Right forelimb (tissue), 1 donor: ENCODE results near the gene RDH14.

Experiments used
- DNase-seq: peaks from one replicate; pipeline ENCODE4 v3.0.0-alpha.2; 2018

RDH14 gene

GRCh38 chr2:18560031-18560796 is at the start of gene RDH14:
TSS of gene RDH14 (minus strand) at chr2:18560653. CDS start at chr2:18560572, 81 bp downstream.
- peak; percentile 96 for DNase-seq

GRCh38 chr2:18610090-18610489 is 49.6 kb upstream of the RDH14 start:
- no peak for DNase-seq

- no peak for DNase-seq
These were observed 44.7 kb upstream of the RDH14 start for GRCh38 chr2:18605115-18605514.

GRCh38 chr2:18604531-18604885 is 44.1 kb upstream of the RDH14 start:
- no peak for DNase-seq

- no peak for DNase-seq
These were observed 43.5 kb upstream of the RDH14 start for GRCh38 chr2:18603854-18604530.

- DNase-seq: no peak
These were observed 41.8 kb upstream of the RDH14 start for GRCh38 chr2:18602298-18602697.

- no peak for DNase-seq
These were observed 39.8 kb upstream of the RDH14 start for GRCh38 chr2:18600255-18600613.

DNA sequence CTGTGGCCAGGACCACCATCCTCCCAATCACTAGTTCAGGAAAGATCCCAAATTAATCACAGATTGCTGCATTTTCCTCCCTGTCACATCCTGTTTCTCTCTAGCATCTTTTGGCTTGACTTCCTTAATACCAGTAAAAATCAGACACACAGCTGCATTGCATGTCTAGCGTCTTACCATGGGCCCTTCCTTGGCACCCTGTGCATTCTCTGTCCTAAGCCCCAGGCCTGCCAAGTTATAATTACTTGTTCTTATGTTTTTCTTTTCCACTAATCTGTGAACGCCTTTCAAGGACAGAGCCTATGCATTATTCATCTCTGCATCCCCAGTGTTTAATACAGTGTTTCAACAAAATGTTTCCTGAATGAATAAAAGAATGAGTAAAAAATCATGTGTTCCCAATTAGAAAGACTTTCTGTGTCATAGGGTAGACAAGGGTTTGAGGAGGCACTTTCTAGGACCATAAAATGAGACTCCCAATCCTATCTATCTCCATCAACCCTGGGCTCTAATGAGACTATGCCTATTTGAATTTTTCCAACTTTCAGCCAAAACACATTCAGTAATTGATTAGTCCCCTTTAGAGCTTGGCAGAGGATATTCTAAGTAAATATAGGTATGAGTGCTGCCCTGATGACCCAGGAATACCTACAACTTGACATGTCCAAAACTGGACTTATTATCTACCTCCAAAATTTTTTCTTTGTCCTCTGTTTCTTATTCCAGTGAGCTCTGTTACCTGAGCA is 39.2 kb upstream of the RDH14 start:
- DNase-seq: no peak

DNA sequence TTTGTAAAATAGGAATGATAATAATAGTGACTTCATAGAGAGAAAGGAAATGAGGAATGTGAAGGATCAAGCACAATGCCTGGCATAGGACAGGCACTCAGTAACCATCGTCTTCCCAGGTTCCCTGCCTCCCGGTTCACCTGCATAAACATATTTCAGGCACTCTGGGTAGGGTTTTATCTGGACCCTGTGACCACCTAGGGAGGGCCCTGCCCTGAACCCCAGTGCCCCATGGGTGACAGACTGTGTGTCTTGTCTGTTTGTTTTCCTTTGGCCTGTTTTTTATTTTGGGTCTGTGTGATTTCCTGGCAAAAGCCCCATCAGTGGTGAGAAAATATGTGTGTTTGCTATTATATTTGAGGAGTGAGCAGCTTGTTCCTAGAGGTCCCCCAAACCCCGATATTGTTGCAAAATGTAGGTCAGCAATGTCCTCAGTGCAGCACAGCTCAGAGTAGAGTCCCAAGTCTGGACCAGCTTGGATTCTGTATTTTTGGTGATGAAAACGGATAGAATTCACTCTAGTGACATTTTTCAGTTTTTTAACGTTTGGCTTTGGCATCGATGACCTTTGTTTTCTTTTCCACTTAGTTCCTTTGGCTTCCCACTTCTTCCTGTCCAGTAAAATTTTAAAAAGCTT is 38.5 kb upstream of the RDH14 start:
- DNase-seq: no peak

DNA sequence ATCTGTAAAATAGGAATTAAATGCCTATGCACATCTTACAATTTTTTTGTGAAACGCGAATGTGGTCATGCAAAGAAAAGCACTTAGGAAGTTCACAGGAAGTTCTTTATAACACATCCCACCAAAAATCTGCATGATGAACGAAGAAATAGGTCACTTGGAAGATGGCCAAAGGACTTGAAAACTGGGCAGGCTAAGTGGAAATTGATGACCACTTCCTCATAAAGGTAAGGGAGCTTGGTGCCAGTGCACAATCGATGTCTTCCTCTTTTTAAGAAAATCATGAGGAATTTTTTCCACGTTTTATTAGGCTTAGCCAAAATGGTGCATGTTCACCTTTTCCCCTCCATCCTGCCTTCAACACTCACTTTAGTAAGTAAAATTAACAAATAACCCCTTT is 37.2 kb upstream of the RDH14 start:
- DNase-seq: no peak

DNA sequence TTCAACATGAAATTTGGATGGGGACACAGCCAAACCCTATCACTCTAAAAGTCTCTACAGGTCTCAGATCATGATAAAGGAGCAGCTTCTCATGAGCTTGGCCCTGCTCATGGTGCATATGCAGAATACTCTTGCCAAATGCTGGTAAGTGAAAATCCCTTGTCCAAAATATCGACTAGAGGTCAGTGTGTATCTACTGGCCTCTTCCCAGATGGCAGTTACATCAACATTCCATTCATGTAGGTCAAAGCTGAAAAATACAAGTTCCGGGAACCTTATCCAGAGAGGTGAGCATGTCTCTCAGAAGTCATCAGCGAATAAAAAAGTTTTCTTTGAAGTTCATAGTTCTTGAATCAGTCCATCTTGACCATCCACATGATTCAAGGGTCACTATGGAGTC is 36.5 kb upstream of the RDH14 start:
- DNase-seq: no peak

- DNase-seq: no peak
These were observed 33.0 kb upstream of the RDH14 start for GRCh38 chr2:18593496-18593895.

DNA sequence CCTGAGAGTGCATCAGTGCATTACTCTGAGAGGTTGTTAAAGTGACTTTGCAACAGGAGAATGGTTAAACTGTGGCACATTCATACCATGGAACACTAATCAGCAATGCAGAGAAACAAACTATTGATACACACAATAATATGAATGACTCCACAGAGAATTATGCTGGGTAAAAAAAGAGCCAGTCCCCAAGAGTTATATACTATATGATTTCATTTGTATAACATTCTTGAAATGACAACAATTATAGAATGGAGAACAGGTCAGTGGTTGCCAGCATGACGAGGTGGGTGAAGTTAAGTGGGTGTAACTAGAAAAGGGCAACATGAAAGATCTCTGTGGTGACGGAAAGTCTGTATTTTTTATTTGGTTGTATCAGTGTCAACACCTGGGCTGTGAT is 31.9 kb upstream of the RDH14 start:
- DNase-seq: no peak

DNA sequence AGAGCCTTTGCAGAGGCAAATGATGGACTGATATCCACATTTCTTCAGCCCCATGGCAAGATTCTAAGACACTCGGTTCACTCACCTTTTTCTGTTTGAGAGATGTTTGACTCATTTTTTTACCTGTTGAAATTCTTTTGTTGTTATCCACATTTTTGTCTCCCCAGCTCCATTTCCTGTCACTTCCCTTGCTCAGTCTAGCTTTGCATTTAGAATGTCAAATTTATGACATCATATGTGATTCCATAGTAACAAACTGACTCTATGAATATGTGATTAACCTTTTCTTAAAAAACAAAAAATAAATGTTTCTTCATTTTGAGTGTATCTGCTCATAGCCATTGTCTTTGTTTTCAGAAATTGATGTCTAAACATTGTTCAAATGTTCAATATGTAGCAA is 28.9 kb upstream of the RDH14 start, which contains the start of gene NT5C1B:
Gene NT5C1B, minus strand, starts transcription at position 216 of the 400 bp plus-strand sequence. Its CDS starts 101 bp downstream, at position 115.
- no peak for DNase-seq

GRCh38 chr2:18588802-18589201 is 28.3 kb upstream of the RDH14 start:
- no peak for DNase-seq

- no peak for DNase-seq
These were observed 27.6 kb upstream of the RDH14 start for GRCh38 chr2:18588049-18588448.

DNA sequence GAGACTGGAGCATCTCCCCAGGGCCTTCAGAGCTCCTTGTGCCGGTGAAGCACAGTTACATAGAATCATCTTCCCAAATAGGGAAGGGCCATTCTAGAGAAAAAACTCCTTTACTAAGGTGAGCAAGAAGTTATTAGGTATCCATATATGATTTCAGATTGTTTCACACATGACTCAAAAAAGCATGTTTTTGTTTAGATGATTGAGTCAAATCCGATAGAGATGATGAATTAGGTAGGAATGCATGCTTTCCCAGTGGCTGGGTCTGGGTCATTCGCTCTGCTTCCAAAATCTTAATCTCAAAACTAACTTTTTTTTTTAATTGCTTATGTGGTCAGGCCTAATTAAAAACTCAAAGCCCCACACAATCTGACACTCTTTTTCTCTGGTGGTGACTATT is 25.1 kb upstream of the RDH14 start:
- DNase-seq: no peak

DNA sequence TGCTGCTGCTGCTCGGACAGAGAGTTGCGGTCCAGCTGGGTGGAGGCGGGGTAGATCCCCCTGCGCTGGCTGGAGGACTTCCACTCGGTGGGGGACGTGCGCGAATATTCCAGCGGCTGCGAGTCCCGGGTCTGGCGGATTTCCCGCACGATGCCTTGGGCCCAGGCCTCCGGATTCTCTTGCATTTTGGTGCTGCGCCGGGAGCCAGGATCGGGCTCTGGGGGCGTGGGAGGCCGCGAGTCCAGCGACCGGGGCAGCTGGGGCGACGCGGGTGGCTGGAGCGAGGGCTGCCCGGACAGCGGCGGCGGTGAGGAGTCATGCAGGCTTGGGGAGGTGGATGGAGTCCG is 24.1 kb upstream of the RDH14 start:
- DNase-seq: no peak

DNA sequence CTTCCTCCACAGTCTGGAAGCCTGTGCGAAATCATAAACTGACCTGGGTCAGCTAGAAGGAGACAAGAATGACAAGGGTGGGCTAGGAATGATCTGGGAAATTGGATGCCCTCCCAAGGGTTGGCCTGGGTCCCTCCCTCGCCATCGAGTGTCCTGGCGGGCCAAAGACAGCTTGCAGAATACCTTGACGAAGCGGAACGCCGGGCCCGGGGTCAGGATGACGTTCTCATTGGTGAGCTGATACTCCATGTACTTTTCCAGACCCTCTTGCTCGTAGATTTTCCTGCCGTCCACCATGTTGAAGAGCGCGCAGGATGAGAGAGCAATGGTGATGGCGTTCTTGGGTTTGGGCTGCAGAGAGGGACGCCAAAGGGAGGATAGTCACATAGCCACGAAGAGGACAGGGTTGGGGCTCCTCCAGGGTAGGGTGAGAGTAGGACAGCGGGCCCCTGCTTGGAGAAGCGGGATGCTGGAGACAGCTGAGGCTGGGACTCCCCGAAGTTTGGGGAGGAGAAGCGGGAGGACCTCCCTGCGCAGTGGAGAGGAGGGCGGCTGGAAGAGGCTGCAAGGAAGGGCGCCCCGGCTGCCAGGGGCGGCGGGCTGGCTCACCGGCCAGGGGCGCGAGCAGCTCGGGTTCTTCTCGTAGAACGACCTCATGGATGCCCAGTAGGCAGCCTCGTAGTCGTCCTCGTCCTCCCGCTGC is 23.6 kb upstream of the RDH14 start:
- DNase-seq: no peak

GRCh38 chr2:18580606-18581005 is 20.2 kb upstream of the RDH14 start:
- DNase-seq: no peak

DNA sequence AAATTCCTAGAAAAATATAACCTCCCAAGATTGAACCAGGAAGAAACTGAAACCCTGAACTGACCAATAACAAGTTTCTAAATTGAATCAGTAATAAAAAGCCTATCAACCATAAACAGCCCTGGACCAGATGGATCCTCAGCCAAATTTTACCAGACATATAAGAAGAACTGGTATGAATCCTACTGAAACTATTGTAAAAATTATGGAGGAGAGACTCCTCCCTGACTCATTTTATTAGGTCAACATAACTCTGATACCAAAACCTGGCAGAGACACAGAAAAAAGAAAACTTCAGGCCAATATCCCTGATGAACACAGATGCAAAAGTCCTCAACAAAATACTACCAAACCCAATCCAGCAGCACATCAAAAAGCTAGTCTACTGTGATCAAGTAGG is 17.6 kb upstream of the RDH14 start:
- DNase-seq: no peak

DNA sequence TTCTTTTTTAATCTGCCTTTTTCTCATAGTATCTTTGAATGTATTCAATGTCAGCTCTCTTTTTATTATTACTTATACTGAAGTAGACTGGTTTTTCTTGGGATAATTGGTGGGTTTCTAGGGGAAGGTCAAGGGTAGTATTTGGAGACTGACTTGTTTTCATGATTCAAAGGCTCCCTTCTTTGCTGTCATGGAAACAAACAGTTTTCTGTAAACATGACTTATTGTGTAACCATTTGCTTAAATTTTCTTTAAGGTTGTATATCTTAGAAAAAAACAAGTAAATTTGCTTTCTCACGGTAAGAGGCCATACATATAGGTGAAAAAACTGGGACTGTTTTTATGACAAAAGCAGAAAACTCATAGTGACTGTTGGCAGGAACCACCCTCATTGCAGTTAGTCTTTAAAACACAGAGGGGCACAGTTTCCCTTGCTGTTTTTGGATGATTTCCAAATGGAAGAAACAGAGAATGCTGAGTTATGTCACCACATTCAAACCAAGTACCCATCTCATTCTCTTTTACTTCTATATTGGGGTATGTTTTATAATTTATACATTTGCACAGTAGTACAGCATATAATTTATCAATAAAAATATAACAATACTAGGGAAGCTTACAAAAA is 5.8 kb upstream of the RDH14 start:
- DNase-seq: no peak

DNA sequence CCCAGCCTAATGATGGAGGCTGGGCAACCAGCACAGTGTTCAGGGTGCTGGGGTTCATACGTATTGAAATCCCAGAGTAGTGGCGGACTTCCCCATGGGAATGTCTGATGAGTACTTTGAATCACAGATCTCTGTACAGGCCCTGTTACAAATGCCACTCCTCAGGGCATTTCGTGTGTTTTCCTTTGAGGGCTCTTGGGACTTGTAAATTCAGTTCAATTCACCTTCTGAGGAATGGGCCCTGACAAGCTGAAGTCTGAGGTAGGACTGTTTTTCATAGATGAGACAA is 288 bp upstream of the RDH14 start:
- DNase-seq: no peak
